HFFc6 (cell line): ENCODE data around the gene ICOS. TPM values are rescaled to one million over a fixed set of nuclear protein-coding genes. Genes with fewer than 3 reads are reported as not detected.
A peak's percentile ranks its signal among the peaks of the same experiment; 100 is the strongest.
"Not testable (repeated sequence)": the region's sequence is repeated elsewhere in the genome, so short reads cannot be mapped to it uniquely, and the experiment has no call there.

Experiments
- DNase-seq: peaks from one replicate; pipeline ENCODE4 v3.0.0-alpha.2; 2018
- H3K27ac Mint-ChIP-seq: 2 replicates; pipeline ENCODE4 v1.8.0; 2020; ENCODE audit warnings: mild to moderate bottlenecking, mixed read lengths
- H3K27me3 Mint-ChIP-seq: 2 replicates; pipeline ENCODE4 v1.8.0; 2021; ENCODE audit warnings: mild to moderate bottlenecking, moderate library complexity, mixed read lengths; ENCODE audit not compliant: insufficient read depth
- H3K36me3 Mint-ChIP-seq: 2 replicates; pipeline ENCODE4 v1.8.0; 2021; ENCODE audit warnings: low read depth, mixed read lengths
- H3K4me1 Mint-ChIP-seq: 2 replicates; pipeline ENCODE4 v1.8.0; 2020; ENCODE audit warnings: low read depth, mixed read lengths
- H3K4me3 Mint-ChIP-seq: 2 replicates; pipeline ENCODE4 v1.8.0; 2020; ENCODE audit warnings: mild to moderate bottlenecking, moderate library complexity, mixed read lengths
- H3K9me3 Mint-ChIP-seq: 2 replicates; pipeline ENCODE4 v1.8.0; 2020; ENCODE audit warnings: mild to moderate bottlenecking, mixed read lengths
- total RNA-seq, 6 experiments: library from RNA; stranded (reverse); fragmentation: NEBNext Ultra II Directional; extraction: Animal tissue kit (Norgen Biotek cat#: 25700); gene quantifications; 2 replicates in 1 of 6; 3 replicates in 5 of 6; pipeline ENCODE4 v1.2.3, GENCODE V29; 2021
- TF ChIP-seq, protein P1 (sequence below): fragments of 200-600 bp; sonication (generic); IDR thresholded peaks from 2 replicates; pipeline ENCODE4 v1.5.0; 2021; ENCODE audit warnings: antibody characterized with exemption, mild to moderate bottlenecking

ICOS gene
- total RNA-seq, 6 experiments from 2014 or later = not detected

DNA sequence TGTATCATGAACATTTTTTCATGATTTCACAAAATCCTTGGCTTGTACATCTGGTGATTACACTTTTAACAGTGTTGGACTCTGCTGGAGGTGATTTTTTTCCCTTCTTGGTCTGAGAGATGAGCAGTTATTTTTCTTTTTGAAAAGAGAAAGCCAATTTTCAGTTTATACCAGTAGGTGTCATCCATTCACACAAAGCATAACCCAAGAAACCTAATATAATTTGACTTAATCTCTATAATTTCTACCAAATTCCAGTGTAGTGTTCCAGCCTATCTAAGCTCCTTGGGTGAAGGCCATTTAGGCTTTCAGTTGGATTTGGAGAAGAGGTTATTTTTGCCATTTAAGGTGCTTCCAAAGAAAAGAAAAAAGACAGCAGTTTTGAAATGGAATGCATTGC is 7.7 kb upstream of the ICOS start:
- peaks cover 6% of the 10 kb centered on the region for H3K27me3 Mint-ChIP-seq

DNA sequence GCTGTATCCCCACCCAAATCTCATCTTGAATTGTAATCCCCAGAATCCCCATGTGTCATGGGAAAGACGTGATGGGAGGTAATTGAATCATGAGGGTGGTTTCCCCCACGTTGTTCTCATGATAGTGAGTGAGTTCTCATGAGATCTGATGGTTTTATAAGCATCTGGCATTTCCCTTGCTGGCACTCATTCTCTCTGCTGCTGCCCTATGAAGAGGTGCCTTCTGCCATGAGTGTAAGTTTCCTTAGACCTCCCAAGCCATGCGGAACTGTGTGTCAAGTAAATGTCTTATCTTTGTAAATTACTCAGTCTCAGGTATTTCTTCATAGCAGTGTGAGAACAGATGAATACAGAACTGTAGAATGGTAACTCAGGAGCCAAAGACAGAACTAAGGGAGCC is 5.3 kb upstream of the ICOS start:
- H3K4me3 Mint-ChIP-seq, H3K27ac Mint-ChIP-seq, H3K36me3 Mint-ChIP-seq, H3K27me3 Mint-ChIP-seq, DNase-seq, H3K9me3 Mint-ChIP-seq: not testable (repeated sequence)
- H3K4me1 Mint-ChIP-seq = peaks cover 13% of the 10 kb centered on the region; the same call in 1 of the 2 replicates

More for the DNA sequence above, 7.7 kb upstream of the ICOS start:
- no peak for DNase-seq
- Mint-ChIP-seq H3K9me3 (no peaks in the 10 kb centered on the region), H3K36me3 (no peaks in the 10 kb centered on the region), H3K4me3 (no peak overlapping the region), H3K27ac (no peak overlapping the region), H3K4me1 (0 out of 2 replicates have a peak, but pooled peaks cover 6% of the 10 kb centered on the region)
- TF ChIP-seq, protein P1, sequence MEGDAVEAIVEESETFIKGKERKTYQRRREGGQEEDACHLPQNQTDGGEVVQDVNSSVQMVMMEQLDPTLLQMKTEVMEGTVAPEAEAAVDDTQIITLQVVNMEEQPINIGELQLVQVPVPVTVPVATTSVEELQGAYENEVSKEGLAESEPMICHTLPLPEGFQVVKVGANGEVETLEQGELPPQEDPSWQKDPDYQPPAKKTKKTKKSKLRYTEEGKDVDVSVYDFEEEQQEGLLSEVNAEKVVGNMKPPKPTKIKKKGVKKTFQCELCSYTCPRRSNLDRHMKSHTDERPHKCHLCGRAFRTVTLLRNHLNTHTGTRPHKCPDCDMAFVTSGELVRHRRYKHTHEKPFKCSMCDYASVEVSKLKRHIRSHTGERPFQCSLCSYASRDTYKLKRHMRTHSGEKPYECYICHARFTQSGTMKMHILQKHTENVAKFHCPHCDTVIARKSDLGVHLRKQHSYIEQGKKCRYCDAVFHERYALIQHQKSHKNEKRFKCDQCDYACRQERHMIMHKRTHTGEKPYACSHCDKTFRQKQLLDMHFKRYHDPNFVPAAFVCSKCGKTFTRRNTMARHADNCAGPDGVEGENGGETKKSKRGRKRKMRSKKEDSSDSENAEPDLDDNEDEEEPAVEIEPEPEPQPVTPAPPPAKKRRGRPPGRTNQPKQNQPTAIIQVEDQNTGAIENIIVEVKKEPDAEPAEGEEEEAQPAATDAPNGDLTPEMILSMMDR = peak; percentile 66

DNA sequence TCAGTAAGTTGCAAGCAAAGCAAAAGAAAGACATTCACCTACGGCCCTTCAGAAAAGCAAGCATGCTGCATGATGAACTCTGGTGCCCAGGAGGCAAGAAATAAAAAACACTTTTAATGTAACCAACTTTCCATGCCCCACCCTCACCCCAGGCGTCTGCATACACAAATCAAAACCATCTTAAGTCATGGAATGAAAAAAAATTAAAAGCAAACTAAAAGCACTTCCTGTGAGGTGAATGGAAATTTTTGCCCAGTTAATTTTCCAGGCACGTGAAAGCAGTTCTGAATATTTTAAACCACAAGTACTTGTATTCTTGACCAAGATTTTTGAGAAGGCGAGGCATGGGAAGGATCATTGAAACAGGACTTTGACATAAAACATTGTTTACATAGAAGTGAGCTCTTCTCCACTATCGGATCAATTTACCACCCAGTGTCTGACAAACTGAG is 2.5 kb upstream of the ICOS start:
- DNase-seq = no peak
- H3K36me3 Mint-ChIP-seq = no peaks in the 10 kb centered on the region
- H3K4me1 Mint-ChIP-seq = peaks cover 13% of the 10 kb centered on the region; the same call in 1 of the 2 replicates
- H3K4me3 Mint-ChIP-seq = no peak overlapping the region
- TF ChIP-seq, protein P1 = no peak
- H3K9me3 Mint-ChIP-seq = no peaks in the 10 kb centered on the region
- peaks cover 5% of the 10 kb centered on the region for H3K27me3 Mint-ChIP-seq
- no peak overlapping the region for H3K27ac Mint-ChIP-seq

DNA sequence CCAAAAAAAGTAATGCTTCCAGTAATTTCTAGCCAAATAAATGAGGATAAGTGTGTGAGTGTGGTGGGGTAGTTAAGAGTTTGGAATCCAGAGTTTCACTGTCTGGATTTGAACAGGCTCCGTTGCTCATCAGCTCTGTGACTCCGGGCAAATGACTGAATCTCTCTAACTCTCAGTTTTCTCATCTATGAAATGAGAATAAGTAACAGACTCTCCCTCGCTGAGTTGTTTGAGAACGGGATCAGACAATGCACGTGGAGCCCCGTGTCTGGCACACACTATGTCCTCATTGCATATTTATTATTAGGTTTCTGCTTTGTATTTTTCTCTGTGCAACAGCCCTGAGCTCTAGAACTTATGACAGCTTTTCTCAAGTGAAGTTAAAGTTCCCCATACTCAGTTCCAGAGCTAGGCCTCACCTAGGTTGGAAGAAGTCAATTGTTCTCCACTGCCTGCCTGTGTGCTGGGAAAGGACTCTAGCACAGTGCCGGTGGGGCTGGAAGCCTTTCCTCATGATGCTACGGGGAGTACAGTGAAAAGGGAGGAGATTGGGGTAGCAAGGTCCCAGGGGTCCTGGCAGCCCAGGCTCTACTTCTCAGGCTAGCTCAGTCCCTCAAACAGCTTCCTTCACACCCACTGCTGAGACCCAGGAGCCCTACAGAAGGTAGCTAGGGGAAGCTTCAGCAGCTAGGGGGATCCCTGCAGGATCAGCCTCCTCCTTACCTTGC is 1.7 kb upstream of the ICOS start:
- no peak for DNase-seq
- Mint-ChIP-seq H3K27ac (no peak overlapping the region), H3K4me3 (no peak overlapping the region), H3K36me3 (no peaks in the 10 kb centered on the region), H3K4me1 (peaks cover 13% of the 10 kb centered on the region; the same call in 1 of the 2 replicates), H3K27me3 (peaks cover 5% of the 10 kb centered on the region), H3K9me3 (no peaks in the 10 kb centered on the region)
- TF ChIP-seq, protein P1 = no peak

DNA sequence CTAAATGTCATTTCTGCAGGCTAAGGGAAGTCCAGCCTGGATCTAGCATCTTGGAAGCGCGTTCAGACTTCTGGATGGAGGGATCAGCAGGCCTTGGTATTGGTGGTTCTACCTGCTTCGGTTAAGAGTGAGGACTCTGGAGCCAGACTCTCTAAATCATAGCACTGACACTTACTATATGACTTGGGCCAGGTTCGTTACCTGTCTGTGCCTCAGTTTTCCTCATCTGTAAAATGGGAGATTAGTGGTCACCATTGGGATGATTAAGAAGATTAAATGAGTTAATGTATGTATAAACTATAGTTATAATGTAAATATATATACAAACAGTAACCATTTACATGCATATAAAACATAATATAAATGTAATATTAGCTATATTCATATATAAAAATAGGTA is 995 bp upstream of the ICOS start:
- Mint-ChIP-seq H3K9me3 (no peaks in the 10 kb centered on the region), H3K36me3 (no peaks in the 10 kb centered on the region), H3K4me3 (no peak overlapping the region), H3K27ac (no peak overlapping the region), H3K4me1 (peaks cover 13% of the 10 kb centered on the region; the same call in 1 of the 2 replicates), H3K27me3 (peaks cover 5% of the 10 kb centered on the region)
- no peak for DNase-seq
- TF ChIP-seq, protein P1 = no peak

DNA sequence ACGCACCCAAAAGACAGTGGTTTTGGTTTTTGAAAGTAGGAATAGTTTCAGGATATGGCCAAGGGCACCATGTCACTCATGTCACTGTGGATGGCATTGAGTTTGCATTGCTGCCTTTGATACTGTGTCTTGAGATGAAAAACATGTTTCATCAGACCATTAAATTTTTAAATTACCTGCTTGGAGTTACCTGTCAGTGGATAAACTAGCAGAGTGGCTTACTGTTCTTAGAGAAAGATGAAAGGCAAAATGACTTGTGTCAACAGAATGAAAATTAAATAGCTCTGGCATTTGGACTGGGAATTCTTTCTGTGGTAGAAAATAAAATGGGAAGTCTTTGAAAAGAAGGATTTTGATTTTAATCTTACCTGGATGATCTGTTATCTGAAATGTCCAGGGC is 386 bp downstream of the ICOS start:
- Mint-ChIP-seq H3K36me3 (no peaks in the 10 kb centered on the region), H3K9me3 (no peaks in the 10 kb centered on the region), H3K4me3 (no peak overlapping the region), H3K27ac (no peak overlapping the region), H3K27me3 (peaks cover 2% of the 10 kb centered on the region), H3K4me1 (peaks cover 13% of the 10 kb centered on the region; the same call in 1 of the 2 replicates)
- TF ChIP-seq, protein P1 = no peak
- DNase-seq = no peak
